A204.1 (cell line): ENCODE results near the gene PCBP3.

Experiments
- FAIRE-seq: peaks from 2 replicates; lab custom pipeline; 2012; peaks lifted over from hg19 to GRCh38; lab: Jason Lieb, UNC

PCBP3 gene

GRCh38 chr21:45862543-45863207, 219.2 kb downstream of the PCBP3 start:
- FAIRE-seq: no peak

DNA sequence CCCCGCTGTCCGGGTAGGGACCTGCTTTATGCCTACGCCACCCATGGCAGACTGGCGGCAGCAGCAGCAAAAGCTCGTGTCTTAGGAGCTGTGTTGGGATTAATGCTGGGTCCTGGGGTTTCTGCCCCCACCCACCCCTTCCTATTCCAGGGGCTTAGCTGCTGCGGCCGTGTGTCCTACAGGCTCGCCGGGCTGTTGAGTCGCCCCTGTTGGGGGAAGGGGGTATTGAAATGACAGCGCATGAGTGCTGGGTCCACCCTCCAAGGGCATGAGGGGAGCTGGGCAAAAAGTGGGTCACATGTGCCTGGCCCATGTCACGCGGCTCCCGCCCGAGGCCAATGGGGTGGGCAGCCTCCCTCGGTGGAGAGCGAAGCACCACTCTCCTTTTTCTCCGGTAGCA, 219.7 kb downstream of the PCBP3 start:
- FAIRE-seq: no peak

- no peak for FAIRE-seq
Measured at GRCh38 chr21:45863751-45864150, 220.2 kb downstream of the PCBP3 start.

DNA sequence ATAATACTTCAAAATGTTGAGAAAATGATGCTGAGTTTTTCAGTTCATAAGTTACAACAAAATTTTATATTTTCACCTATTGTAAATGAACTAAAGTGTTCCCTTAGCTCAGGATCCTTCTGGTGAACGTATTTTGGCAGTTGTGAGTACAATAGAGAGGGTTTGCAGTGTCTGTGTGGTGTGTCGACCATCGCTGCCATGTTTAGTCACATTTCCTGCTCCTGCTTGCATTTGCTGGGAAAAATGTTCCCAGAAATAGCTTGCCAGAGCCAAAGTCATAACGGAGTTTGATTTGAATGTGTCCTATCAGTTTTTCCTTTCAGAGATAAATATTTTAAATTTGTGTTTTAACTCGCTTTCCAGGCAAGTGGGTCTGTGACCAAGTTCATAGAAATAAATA, 220.9 kb downstream of the PCBP3 start:
- no peak for FAIRE-seq

DNA sequence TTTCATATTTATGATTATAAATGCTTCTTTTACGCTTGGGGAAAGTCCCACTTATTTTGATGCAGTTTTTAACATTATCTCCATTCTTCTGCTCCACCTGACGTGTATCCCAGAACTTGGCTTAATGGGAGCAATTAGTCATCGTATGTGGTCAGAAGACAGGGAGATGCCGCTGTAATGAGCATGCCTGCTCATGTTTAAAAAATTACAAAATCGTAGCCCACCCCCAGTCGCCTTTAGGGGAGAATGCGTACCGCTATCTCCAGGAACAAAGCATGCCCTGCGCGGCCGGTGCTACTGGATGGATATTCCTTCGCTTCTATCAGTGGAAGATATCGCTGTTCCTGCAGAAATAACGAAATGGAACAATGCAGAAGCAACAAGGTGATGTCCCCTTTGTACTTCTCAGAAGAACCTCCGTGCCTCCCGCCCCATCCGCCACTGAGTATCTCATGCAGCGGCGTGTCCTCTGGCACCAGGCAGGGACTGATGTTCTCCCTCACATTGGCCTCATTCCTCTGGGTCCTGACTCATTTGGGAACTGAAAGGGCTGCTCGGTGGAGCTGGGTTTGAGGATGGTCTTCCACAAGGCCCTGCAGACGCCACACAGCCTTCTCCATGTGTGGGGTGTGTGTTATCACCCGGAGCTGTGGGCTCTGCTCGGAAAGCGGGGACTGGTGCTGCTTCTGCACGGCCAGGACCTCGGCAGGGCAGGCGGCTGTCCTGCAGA, 221.7 kb downstream of the PCBP3 start:
- FAIRE-seq: no peak

DNA sequence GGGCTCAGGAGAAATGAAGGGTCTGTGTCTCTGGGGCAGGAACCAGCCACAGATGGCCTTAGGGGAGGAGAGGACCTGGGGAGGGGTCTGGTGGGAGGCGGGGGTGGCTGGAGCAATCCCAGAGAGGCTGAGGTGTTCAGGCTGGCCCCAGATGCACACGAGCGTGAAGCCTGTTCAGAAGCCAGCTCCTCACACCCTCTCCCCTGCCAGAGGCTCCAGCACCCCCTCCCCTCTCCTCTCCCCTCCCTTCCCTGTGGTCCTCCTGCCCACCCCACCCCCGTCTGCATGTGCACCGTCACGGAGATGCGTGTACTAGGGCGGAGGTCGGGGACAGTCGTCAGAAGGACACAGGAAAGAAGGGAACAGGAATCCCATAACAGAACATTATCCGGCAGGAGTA, 223.0 kb downstream of the PCBP3 start:
- FAIRE-seq: no peak

GRCh38 chr21:45867041-45867666, 223.6 kb downstream of the PCBP3 start:
- FAIRE-seq: no peak

DNA sequence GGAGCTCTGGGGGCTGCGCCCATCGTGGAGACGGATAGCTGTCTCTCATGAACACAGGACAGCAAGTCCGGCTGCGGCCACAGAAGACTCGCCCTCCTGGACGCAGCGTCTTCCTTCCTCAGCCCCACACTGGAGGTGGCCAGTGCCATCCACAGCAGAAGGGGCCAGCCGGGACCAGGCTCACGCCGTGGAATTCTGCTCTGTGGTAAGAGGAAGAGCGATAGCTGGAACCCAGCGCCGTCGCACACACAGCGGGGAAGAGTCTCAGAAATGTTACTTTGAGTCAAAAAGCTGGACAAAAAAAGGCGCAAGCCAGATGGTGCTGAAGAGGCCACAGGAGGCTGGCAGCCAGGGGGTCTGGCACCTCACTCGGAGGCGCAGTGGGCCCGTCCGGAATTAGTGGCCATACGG, 224.2 kb downstream of the PCBP3 start:
- FAIRE-seq: no peak

GRCh38 chr21:45868086-45868485, 224.6 kb downstream of the PCBP3 start:
- FAIRE-seq: no peak

DNA sequence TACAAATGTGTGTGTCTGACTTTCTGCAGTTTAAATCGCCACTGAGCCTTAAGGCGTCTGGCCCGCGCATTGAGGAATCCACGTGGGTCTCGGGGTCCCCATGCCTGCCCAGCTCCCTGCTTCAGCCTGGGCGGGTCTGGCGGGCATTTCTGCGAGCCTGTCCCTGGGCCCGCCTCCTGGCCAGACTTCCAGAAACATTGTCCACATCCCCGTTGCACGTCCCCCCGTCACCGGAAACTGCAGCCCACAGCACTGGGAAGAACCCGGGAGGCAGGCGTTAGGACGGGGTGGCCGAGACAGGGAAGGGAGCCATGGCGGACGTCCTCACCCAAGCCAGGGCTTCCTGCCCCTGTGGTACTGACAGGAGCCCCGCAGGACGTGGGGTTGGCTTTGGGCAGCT, 225.0 kb downstream of the PCBP3 start:
- no peak for FAIRE-seq

- no peak for FAIRE-seq
Measured at GRCh38 chr21:45869121-45870007, 225.8 kb downstream of the PCBP3 start.

- no peak for FAIRE-seq
Measured at GRCh38 chr21:45870421-45870820, 226.9 kb downstream of the PCBP3 start.

GRCh38 chr21:45870851-45871615, 227.5 kb downstream of the PCBP3 start:
- FAIRE-seq: no peak

DNA sequence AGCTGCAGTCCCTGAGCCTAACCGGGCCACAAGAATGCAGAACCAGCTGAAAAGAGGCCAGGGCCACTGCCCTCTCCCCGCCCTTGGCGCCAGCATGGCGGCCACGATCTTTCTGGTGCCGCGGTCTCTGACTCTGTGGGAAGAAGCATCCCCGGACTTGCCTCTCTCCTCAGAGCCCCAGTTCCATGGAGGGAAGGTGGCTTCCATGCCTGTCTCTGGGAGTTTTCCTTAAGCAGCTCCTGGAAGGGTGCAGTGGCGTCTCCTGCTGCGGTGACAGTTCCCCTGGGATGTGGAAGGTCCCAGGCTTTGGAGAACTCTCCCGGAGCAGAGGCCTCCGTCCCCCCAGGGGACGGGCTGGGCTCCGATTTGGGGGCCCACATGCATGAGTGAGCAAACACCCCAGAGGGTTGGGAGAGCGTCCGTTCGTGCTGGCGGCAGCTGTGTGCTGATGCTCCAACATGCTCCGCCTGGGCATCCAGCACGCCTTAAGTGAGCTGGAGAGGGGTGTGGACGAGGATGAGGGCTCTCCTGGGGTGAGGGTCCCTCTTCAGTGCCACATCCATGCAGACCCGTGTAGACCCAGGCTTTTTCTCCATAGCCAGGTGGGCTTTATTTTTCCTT, 228.2 kb downstream of the PCBP3 start:
- FAIRE-seq: no peak

GRCh38 chr21:45872471-45872870, 228.9 kb downstream of the PCBP3 start:
- no peak for FAIRE-seq

GRCh38 chr21:45872902-45873301, 229.4 kb downstream of the PCBP3 start:
- FAIRE-seq: no peak

DNA sequence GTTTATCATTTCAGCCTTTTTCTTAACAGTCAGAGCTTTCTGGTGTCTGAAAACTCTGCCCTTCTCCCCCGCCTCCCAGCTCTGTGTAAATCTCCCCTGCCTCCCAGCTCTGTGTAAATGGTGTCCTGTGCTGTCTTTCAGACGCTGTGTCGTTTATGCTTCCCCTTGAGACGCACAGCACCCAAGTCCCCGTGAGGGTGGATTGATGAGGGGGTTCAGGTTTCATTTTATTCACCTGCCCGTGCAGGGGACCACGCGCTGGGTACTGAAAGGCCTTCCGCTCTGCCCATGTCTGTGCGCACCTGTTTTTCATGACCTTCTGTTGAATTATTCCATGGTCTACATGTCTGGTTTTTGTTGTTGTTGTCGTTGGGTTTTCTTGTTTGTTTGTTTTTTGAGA, 229.9 kb downstream of the PCBP3 start:
- FAIRE-seq: no peak

DNA sequence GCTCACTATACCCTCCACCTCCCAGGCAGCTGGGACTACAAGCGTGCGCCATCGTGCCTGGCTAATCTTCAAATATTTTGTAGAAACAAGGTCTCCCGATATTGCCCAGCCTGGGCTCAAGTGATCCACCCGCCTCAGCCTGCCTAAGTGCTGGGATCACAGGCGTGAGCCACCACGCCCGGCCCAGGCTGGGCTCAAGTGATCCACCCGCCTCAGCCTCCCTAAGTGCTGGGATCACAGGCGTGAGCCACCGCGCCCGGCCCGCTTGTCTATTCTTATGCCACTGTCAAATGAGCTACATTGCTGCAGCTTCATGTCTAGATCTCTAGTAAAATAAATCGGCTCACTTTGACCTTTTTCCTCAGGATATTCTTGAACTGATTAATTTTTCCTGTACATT, 230.3 kb downstream of the PCBP3 start:
- no peak for FAIRE-seq

DNA sequence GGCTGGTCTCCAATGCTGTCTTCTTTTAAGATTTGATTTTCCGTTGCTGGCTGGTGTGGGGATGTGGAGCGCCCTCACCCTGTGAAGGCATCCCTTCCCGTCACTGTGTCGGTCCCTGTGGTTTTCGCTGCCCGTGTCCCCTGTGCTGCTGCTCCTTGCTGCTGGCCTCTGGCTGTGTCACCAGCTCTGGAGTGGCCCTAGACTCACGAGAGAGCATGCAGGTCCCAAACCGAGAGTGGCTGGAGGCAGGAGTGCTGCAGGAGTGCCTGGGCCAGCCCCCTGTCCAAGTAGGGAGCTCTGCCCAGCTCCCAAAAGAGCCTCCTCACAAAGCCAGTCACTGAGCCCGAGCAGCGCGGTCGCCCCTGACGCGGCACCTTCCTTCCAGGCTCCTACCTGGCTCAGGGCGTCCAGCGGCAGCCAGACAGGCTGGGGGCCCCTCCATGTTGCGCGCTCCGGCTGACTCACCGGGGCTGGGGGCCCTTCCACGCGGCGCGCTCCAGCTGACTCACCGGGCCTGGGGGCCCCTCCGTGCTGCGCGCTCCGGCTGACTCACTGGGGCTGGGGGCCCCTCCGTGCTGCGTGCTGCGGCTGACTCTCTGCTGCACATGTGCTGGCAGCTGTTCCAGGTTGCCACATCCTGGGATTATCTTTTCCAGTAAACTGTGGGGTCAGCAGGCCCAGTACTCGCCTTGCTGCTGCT, 231.3 kb downstream of the PCBP3 start:
- no peak for FAIRE-seq

- FAIRE-seq: no peak
Measured at GRCh38 chr21:45875416-45875760, 231.9 kb downstream of the PCBP3 start.

GRCh38 chr21:45875881-45876280, 232.4 kb downstream of the PCBP3 start:
- no peak for FAIRE-seq
